RWPE1 (cell line): ENCODE results near the gene TMPRSS6.

ENCODE experiments used
- CTCF ChIA-PET: fragments of 350-600 bp; sonication (Branson Sonifier 250); formaldehyde crosslinking; extraction: SDS; loops from one replicate; lab custom pipeline; 2021; lab: Yijun Ruan, JAX
- POLR2A ChIA-PET: fragments of 400-600 bp; formaldehyde crosslinking; extraction: SDS; loops from one replicate; lab custom pipeline; 2020; ENCODE audit warnings: antibody characterized with exemption; ENCODE audit not compliant: low non-redundant PET; lab: Yijun Ruan, JAX
- DNase-seq: peaks from one replicate; pipeline ENCODE4 v3.0.0; 2012; ENCODE audit warnings: low spot score
- H3K27ac ChIP-seq: fragments of 450-650 bp; 2 replicates; pipeline ENCODE4 v1.5.1; 2017
- TF ChIP-seq, protein P1 (sequence below): fragments of 450-650 bp; conservative IDR thresholded peaks from 2 replicates; pipeline ENCODE4 v1.5.1; 2017; ENCODE audit warnings: low read depth, mild to moderate bottlenecking

The TMPRSS6 gene

DNA sequence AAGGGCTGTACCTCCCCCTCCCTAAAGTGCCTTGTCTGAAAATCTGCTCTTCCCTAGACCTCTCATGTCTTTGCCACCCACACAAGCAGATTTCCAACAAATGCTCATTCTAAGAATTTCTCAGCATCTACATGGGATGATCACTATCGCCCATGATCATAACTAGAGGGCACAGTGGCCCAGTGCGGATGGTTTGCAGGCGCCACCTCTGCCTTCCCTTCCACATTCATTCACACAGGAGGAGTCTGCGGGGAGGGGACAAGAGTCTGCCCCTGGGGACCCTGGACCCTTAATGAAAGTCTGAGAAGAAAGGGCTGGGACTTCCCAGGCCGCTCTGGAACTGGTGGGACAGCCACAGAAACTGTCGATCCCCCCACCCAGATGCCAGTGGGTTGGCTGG, 29.1 kb downstream of the TMPRSS6 start:
- DNase-seq, result no peak
- H3K27ac ChIP-seq, result no peak overlapping the region
- TF ChIP-seq, protein P1, sequence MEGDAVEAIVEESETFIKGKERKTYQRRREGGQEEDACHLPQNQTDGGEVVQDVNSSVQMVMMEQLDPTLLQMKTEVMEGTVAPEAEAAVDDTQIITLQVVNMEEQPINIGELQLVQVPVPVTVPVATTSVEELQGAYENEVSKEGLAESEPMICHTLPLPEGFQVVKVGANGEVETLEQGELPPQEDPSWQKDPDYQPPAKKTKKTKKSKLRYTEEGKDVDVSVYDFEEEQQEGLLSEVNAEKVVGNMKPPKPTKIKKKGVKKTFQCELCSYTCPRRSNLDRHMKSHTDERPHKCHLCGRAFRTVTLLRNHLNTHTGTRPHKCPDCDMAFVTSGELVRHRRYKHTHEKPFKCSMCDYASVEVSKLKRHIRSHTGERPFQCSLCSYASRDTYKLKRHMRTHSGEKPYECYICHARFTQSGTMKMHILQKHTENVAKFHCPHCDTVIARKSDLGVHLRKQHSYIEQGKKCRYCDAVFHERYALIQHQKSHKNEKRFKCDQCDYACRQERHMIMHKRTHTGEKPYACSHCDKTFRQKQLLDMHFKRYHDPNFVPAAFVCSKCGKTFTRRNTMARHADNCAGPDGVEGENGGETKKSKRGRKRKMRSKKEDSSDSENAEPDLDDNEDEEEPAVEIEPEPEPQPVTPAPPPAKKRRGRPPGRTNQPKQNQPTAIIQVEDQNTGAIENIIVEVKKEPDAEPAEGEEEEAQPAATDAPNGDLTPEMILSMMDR, result no peak
- ChIA-PET CTCF (no interaction called here), POLR2A (no interaction called here)

DNA sequence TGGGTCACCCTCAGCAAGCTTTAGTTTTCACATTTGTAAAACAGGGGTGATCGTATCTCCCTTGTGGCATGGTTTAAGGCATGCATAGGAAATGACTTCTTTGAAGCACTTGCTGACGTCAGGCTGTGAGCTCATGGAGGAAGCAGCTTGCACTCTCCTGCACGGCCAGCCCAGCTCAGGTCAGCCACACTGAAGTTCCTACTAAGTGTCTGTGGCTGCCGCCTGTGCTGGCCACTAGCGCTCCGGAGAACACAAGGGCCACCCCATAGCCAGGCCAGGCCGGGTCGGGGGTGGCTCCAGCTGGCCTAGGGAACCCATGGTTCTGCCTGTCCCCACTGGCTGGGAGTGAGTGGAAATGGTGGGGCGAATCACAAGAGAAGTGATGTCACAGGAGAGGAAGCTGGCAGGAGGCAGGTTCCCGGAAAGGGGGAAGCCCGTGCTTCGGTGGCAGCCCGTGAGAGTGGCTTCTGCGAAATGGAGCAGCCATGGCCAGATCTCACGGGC, 29.8 kb downstream of the TMPRSS6 start:
- DNase-seq, result no peak
- TF ChIP-seq, protein P1, result no peak
- ChIA-PET POLR2A (no interaction called here), CTCF (no interaction called here)
- no peak overlapping the region for H3K27ac ChIP-seq

DNA sequence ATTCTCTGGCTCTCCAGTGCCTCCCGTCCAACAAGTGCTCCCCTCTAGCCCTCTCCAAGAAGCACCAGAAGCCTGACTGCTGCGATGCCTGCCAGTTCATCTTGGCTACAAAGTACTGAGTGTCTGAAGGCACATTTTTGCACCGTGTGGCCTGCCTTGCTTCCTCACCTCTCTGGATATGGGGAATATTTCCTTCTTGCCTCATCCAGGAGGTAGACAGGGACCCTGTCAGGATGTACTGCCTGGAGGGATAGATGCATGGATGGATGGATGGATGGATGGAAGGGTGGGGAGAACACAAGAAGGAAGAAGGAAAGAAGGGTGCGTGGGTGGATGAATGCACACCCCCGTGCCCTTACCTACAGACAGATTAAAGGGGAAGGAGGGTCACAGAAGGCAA, 30.4 kb downstream of the TMPRSS6 start:
- POLR2A ChIA-PET, result no interaction called here
- no peak overlapping the region for H3K27ac ChIP-seq
- TF ChIP-seq, protein P1, result no peak
- CTCF ChIA-PET, result no interaction called here
- no peak for DNase-seq

DNA sequence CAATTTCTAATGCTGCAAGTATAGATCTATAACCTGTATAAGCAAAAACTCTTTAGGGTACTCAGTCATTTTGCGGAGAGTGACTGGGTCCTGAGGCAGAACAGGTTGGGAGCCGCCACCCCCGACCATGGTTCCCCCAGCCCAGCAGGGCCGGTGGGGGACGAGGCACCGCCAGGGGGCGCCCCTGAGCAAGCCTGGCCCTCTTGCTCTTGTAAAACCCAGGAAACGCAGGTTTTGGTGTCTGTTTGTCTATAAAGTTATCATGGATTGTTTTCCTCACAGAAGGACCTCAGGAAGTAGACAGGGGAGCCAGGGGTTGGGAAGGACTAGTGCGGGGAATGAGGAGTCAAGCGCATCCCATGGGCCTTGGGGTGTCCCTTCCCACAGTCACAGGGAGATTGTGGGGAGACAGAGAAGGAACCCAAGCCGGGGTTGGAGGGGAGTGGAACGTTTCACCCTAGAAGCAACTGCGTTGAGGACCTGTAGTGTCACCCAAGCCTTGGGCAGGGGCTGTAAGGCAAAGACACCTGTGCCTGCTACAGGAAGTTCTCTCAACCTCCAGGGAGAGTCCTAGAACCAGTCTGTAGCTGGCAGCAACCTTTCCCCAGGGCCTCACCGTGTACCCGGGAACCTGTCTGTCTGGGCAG, 31.6 kb downstream of the TMPRSS6 start:
- no peak overlapping the region for H3K27ac ChIP-seq
- ChIA-PET POLR2A (no interaction called here), CTCF (interaction anchor here (0.6 to 0.7 kb wide), 4 partner anchors 49 to 320 kb away, joined by 3 to 4 read pairs (median 3); no protein-coding TSS in a partner anchor)
- TF ChIP-seq, protein P1, result peak; percentile 88
- DNase-seq, result peak; percentile 65

DNA sequence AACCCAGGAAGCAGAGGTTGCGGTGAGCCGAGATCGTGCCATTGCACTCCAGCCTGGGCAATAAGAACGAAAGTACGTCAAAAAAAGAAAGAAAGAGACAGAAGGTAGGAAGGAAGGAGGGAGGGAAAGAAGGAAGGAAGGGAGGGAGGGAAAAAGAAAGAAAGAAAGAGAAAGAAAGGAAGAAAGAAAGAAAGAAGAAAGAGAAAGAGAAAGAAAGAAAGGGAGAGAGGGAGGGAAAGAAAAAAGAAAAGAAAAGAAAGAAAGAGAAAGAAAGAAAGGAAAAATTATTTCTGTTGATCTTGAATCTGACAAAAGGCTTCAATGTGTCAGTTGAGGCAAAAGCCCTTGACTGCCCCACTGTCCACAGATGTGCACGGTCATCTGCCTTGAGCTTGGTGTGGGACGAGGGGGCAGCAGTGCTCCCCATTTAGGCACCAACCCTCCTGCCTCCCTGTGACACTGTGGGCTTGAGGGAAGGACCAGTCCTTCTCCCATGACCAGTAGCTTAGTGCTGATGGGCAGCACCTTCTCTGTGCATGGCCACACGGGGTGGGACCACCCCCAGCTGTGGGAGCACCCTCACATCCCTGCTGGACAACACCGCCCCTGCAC, 33.6 kb downstream of the TMPRSS6 start:
- DNase-seq, result no peak
- TF ChIP-seq, protein P1, result no peak
- CTCF ChIA-PET, result no interaction called here
- H3K27ac ChIP-seq, result no peak overlapping the region
- POLR2A ChIA-PET, result no interaction called here

DNA sequence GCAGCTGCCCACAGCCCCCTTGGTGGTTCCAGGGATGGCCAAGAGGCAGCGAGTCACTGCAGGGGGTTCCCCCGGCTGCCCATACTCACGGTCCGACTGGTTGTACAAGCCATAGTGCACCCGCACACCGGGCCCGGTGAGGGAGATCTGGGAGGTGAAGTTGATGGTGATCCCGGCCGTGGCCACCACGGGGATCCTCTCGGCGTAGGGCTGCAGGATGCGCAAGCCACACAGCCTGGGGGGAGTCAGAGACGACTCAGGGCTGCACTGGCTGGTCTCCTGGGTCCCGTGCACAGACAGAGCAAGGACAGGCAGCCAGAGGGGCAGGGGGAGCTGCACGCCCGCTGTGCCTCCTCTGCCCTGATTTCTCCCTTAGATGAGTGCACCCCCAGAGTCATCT, 34.5 kb downstream of the TMPRSS6 start:
- ChIA-PET POLR2A (no interaction called here), CTCF (no interaction called here)
- no peak for DNase-seq
- TF ChIP-seq, protein P1, result no peak
- no peak overlapping the region for H3K27ac ChIP-seq
